MM.1S (cell line): ENCODE measurements around the gene FGL2.
"Not testable (repeated sequence)": the region's sequence is repeated elsewhere in the genome, so short reads cannot be mapped to it uniquely, and the experiment has no call there.

Experiments
- EZH2 ChIP-seq: fragments of 300-600 bp; sonication (generic); optimal IDR thresholded peaks from 2 replicates; pipeline ENCODE3; 2017; ENCODE audit warnings: low read depth, mild to moderate bottlenecking, antibody characterized with exemption, low read length, mixed read lengths
- EZH2phosphoT487 ChIP-seq: fragments of 300-600 bp; sonication (generic); IDR thresholded peaks from 2 replicates; pipeline ENCODE4 v1.6.1; 2018; ENCODE audit warnings: antibody characterized with exemption, low read length
- TF ChIP-seq, protein P1 (sequence below): fragments of 300-600 bp; sonication (generic); IDR thresholded peaks from 2 replicates; pipeline ENCODE4 v1.5.1; 2016; ENCODE audit warnings: antibody characterized with exemption, low read length, mixed read lengths

DNA sequence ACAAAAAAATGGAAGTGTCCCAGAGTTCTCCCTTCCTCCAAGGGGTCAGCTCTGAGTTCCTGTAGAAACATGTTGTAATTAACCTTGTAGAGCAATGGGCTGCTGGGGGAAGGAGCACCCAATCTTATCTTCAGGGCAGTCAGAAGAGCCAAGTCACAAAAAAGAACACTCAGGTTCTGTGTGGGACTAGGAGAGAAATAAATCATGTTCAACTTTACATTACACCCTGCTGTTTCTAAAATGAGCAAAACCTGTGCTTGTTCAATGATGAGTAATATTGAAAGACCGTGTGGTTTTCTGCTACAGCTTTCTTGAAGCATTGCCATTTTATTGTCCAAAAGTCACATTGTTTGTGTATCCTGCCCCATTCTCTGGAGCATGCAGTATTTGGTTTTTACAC lies 42.6 kb downstream of the FGL2 start:
- TF ChIP-seq, protein P1, sequence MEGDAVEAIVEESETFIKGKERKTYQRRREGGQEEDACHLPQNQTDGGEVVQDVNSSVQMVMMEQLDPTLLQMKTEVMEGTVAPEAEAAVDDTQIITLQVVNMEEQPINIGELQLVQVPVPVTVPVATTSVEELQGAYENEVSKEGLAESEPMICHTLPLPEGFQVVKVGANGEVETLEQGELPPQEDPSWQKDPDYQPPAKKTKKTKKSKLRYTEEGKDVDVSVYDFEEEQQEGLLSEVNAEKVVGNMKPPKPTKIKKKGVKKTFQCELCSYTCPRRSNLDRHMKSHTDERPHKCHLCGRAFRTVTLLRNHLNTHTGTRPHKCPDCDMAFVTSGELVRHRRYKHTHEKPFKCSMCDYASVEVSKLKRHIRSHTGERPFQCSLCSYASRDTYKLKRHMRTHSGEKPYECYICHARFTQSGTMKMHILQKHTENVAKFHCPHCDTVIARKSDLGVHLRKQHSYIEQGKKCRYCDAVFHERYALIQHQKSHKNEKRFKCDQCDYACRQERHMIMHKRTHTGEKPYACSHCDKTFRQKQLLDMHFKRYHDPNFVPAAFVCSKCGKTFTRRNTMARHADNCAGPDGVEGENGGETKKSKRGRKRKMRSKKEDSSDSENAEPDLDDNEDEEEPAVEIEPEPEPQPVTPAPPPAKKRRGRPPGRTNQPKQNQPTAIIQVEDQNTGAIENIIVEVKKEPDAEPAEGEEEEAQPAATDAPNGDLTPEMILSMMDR = not testable (repeated sequence)
- TF ChIP-seq EZH2, EZH2phosphoT487: not testable (repeated sequence)
